ENCODE results near the gene GCC1. TPM values are rescaled to one million over a fixed set of nuclear protein-coding genes. Genes with fewer than 3 reads are reported as not detected.

The GCC1 gene
- total and polyA plus RNA-seq, 4 donors: 3.5 to 15.8 (median 12.1) TPM

GRCh38 chr7:127532736-127533135 is 52.7 kb downstream of the GCC1 start:
- TF ChIP-seq CTCF (IDR thresholded peaks at IDR 0.05; ENCODE audit: control extremely low read depth, extremely low read depth): no peak
- no peak for DNase-seq

DNA sequence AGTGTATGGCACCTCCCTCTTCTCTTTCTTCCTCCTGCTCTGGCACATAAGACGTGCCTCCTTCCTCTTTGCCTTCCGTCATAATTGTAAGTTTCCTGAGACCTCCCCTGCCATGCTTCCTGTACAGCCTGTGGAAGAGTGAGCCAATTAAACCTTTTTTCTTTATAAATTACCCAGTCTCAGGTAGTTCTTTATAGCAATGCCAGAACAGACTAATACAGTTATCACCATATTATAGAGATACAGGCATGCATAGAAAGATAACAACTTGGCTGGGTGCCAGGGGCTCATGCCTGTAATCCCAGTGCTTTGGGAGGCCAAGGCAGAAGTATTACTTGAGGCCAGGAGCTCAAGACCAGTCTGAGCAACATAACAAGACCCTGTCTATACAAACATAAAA is 53.2 kb downstream of the GCC1 start:
- DNase-seq: peak in 1 of 3 donors; percentile 11
- peaks cover 0 to 6% (median 0%) of the 10 kb centered on the region in 5 donors for H3K4me1 ChIP-seq (ENCODE audit: control insufficient read depth in 5 of 5, insufficient read depth in 5 of 5, low read length in 5 of 5)
- H3K9ac ChIP-seq (ENCODE audit: insufficient read depth in 1 of 2, low read length in 2 of 2): no peak overlapping the region
- H3K9me3 ChIP-seq (ENCODE audit: control insufficient read depth in 4 of 4, insufficient read depth in 3 of 4, low read length in 3 of 4): peaks cover 0 to 3% (median 0%) of the 10 kb centered on the region in 4 donors
- no peaks in the 10 kb centered on the region for H3K36me3 ChIP-seq (ENCODE audit: control insufficient read depth in 4 of 4, insufficient read depth in 4 of 4, low read length in 4 of 4)
- H3K27me3 ChIP-seq (ENCODE audit: control insufficient read depth in 3 of 3, insufficient read depth in 3 of 3, low read length in 2 of 3): peaks cover 0 to 10% (median 3%) of the 10 kb centered on the region in 3 donors
- WGBS, 2 donors: 15 to 29% methylated on average over 2 of the region's 2 CpGs
- TF ChIP-seq CTCF (IDR thresholded peaks at IDR 0.05; ENCODE audit: control extremely low read depth, extremely low read depth): no peak
- no peak overlapping the region for H3K4me3 ChIP-seq
- H3K27ac ChIP-seq (ENCODE audit: low read depth in 1 of 2, low read length in 1 of 2): no peak overlapping the region
- ATAC-seq (ENCODE audit: insufficient read depth, low FRiP score): no peak

More at GRCh38 chr7:127532736-127533135, 52.7 kb downstream of the GCC1 start:
- H3K9me3 ChIP-seq (ENCODE audit: control insufficient read depth in 4 of 4, insufficient read depth in 3 of 4, low read length in 3 of 4): peaks cover 0 to 3% (median 0%) of the 10 kb centered on the region in 4 donors
- no peak for ATAC-seq (ENCODE audit: insufficient read depth, low FRiP score)
- peaks cover 0 to 16% (median 3%) of the 10 kb centered on the region in 3 donors for H3K27me3 ChIP-seq (ENCODE audit: control insufficient read depth in 3 of 3, insufficient read depth in 3 of 3, low read length in 2 of 3)
- no peak overlapping the region for H3K9ac ChIP-seq (ENCODE audit: insufficient read depth in 1 of 2, low read length in 2 of 2)
- H3K4me1 ChIP-seq (ENCODE audit: control insufficient read depth in 5 of 5, insufficient read depth in 5 of 5, low read length in 5 of 5): peaks cover 0 to 6% (median 0%) of the 10 kb centered on the region in 5 donors
- H3K27ac ChIP-seq (ENCODE audit: low read depth in 1 of 2, low read length in 1 of 2): no peak overlapping the region
- no peaks in the 10 kb centered on the region for H3K36me3 ChIP-seq (ENCODE audit: control insufficient read depth in 4 of 4, insufficient read depth in 4 of 4, low read length in 4 of 4)
- no peak overlapping the region for H3K4me3 ChIP-seq

Other genes starting within 250 kb of the GCC1 start
- 10 to 100 TPM; 32.5 to 34.8 TPM for gene ZNF800, start 192.9 kb downstream of the GCC1 start, total RNA-seq
- gene ZNF800, start 192.9 kb downstream of the GCC1 start, polyA plus RNA-seq: 1 to 10 TPM; 7.7 to 8.7 TPM
- gene ARF5, start 2.8 kb upstream of the GCC1 start, total RNA-seq: 100 to 1,000 TPM; 115 to 127 TPM
- 100 to 1,000 TPM; 192 to 239 TPM for gene ARF5, start 2.8 kb upstream of the GCC1 start, polyA plus RNA-seq
- gene FSCN3, start 8.1 kb upstream of the GCC1 start, total RNA-seq: 1 to 10 TPM in 1 of 2 donors, not detected in 1; 1.6 TPM
- under 1 TPM; 0.27 to 0.51 TPM for gene FSCN3, start 8.1 kb upstream of the GCC1 start, polyA plus RNA-seq
- not detected for gene PAX4, start 32.5 kb upstream of the GCC1 start, total RNA-seq
- not detected for gene PAX4, start 32.5 kb upstream of the GCC1 start, polyA plus RNA-seq
- gene SND1, start 66.6 kb upstream of the GCC1 start, total RNA-seq: 100 to 1,000 TPM; 142 to 210 TPM
- gene SND1, start 66.6 kb upstream of the GCC1 start, polyA plus RNA-seq: 100 to 1,000 TPM in 1 of 2 donors, 10 to 100 TPM in 1; 94.5 to 132 TPM